Breast epithelium (tissue), 3 donors: ENCODE data around the gene ARHGEF4.

ENCODE experiments used
- POLR2A ChIP-seq: fragments of 450-650 bp; IDR thresholded peaks from one replicate; pipeline ENCODE4 v1.6.1; 2016; ENCODE audit warnings: antibody characterized with exemption, mild to moderate bottlenecking, moderate library complexity
- TF ChIP-seq, protein P1 (sequence below), 3 donors: fragments of 450-650 bp; IDR thresholded peaks; one replicate each; pipeline ENCODE4 v1.5.1; 2016 to 2017; ENCODE audit warnings: antibody characterized with exemption in 3 of 3, mild to moderate bottlenecking in 3 of 3, moderate library complexity in 3 of 3

DNA sequence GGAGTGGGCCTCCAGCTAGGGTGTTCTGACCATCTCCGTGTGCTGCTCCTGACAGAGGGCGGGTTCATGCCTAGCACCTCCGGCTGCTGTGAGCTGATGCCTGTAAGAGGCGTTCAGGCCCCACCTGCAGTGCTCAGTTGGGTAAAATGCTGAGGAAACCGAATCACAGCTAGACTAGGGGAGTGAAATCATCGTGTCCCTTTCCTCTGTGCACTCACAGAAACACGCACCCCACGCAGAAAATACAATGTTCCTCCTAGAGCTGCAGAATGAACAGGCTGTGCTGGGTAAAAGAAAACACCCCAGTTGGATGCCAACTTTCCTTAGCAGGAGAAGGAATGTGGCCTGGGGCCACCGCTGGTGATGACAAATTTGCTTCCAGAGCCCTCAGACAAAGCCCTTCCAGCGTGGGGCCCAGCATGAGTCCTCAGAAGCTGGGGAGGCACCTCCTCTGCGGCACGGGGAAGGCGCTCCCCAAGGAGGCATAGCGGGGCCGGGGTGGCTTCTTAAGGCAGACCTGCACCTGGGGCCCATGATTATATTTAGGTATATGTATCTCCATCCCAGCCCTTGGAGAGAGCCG, 16.3 kb upstream of the ARHGEF4 start:
- TF ChIP-seq, protein P1, sequence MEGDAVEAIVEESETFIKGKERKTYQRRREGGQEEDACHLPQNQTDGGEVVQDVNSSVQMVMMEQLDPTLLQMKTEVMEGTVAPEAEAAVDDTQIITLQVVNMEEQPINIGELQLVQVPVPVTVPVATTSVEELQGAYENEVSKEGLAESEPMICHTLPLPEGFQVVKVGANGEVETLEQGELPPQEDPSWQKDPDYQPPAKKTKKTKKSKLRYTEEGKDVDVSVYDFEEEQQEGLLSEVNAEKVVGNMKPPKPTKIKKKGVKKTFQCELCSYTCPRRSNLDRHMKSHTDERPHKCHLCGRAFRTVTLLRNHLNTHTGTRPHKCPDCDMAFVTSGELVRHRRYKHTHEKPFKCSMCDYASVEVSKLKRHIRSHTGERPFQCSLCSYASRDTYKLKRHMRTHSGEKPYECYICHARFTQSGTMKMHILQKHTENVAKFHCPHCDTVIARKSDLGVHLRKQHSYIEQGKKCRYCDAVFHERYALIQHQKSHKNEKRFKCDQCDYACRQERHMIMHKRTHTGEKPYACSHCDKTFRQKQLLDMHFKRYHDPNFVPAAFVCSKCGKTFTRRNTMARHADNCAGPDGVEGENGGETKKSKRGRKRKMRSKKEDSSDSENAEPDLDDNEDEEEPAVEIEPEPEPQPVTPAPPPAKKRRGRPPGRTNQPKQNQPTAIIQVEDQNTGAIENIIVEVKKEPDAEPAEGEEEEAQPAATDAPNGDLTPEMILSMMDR (IDR thresholded peaks at IDR 0.05), result no peak
- TF ChIP-seq POLR2A, result no peak
